HepG2 (cell line): ENCODE measurements around the gene ARIH1. TPM values are rescaled to one million over a fixed set of nuclear protein-coding genes. Genes with fewer than 3 reads are reported as not detected.

Source experiments
- AGO1 ChIP-seq: fragments of 200-400 bp; formaldehyde crosslinking; IDR thresholded peaks from 2 replicates; pipeline ENCODE4 v1.6.1; 2017; ENCODE audit warnings: mild to moderate bottlenecking, low read depth, low read length, moderate library complexity; ENCODE audit not compliant: poor library complexity, severe bottlenecking
- EP300 ChIP-seq, 3 experiments: sonication (generic) in 1 of 3; formaldehyde crosslinking in 1 of 3; IDR thresholded peaks; 2 replicates each; pipeline versions ENCODE4 v1.5.1 to v1.6.1; 2011 to 2020; ENCODE audit warnings: low read depth in 2 of 3, low read length in 2 of 3, borderline replicate concordance in 1 of 3, improper control_type of control experiment in 1 of 3, mild to moderate bottlenecking in 1 of 3, missing genetic modification reagents in 1 of 3, moderate library complexity in 1 of 3
- GLMP ChIP-seq: sonication (generic); formaldehyde crosslinking; IDR thresholded peaks from 2 replicates; pipeline ENCODE4 v1.9.0; 2021; ENCODE audit warnings: missing genetic modification reagents, mild to moderate bottlenecking, borderline replicate concordance
- HES4 ChIP-seq: sonication (generic); formaldehyde crosslinking; IDR thresholded peaks from 2 replicates; pipeline ENCODE4 v1.9.0; 2021; ENCODE audit warnings: mild to moderate bottlenecking, missing genetic modification reagents, borderline replicate concordance
- HOMEZ ChIP-seq: IDR thresholded peaks from 2 replicates; pipeline ENCODE4 v1.6.1; 2016; ENCODE audit warnings: low read depth
- MXD1 ChIP-seq: sonication (generic); formaldehyde crosslinking; IDR thresholded peaks from 2 replicates; pipeline ENCODE4 v1.4.0; 2020; ENCODE audit warnings: mild to moderate bottlenecking, missing genetic modification reagents
- NKX3-1 ChIP-seq: sonication (generic); formaldehyde crosslinking; IDR thresholded peaks from 2 replicates; pipeline ENCODE4 v1.5.0; 2020; ENCODE audit warnings: missing genetic modification reagents
- PHF5A ChIP-seq: IDR thresholded peaks from one replicate; pipeline ENCODE4 v1.6.1; 2018; ENCODE audit warnings: low read depth, missing genetic modification reagents; ENCODE audit not compliant: unreplicated experiment
- PLSCR1 ChIP-seq: sonication (generic); formaldehyde crosslinking; IDR thresholded peaks from 2 replicates; pipeline ENCODE4 v1.5.0; 2020; ENCODE audit warnings: missing genetic modification reagents, mild to moderate bottlenecking, borderline replicate concordance
- SP5 ChIP-seq: IDR thresholded peaks from 2 replicates; pipeline ENCODE4 v1.6.1; 2016; ENCODE audit warnings: low read depth, borderline replicate concordance
- ZNF160 ChIP-seq: sonication (generic); formaldehyde crosslinking; IDR thresholded peaks from 2 replicates; pipeline ENCODE4 v1.8.0; 2022; ENCODE audit warnings: mild to moderate bottlenecking, inconsistent platforms, missing genetic modification reagents
- ZSCAN22 ChIP-seq: sonication (generic); formaldehyde crosslinking; IDR thresholded peaks from 2 replicates; pipeline ENCODE4 v1.4.0; 2020; ENCODE audit warnings: mild to moderate bottlenecking, missing genetic modification reagents
- ZSCAN30 ChIP-seq: sonication (generic); formaldehyde crosslinking; IDR thresholded peaks from 2 replicates; pipeline ENCODE4 v1.5.0; 2020; ENCODE audit warnings: mild to moderate bottlenecking, missing genetic modification reagents
- polyA plus RNA-seq, 8 experiments: library from polyadenylated mRNA; depleted of rRNA in 3 of 8; stranded (reverse) in 7 of 8; unstranded in 1 of 8; fragments of >200 nt; fragmentation: Illumina TruSeq in 4 of 8; extraction: Trizol in 4 of 8; gene quantifications; 2 replicates each; pipeline versions ENCODE4 v1.2.1 to v1.2.3, GENCODE V29; 2011 to 2016; ENCODE audit warnings: low read depth in 4 of 8, missing spikeins in 1 of 8, mixed read lengths in 1 of 8; ENCODE audit not compliant: insufficient read depth in 1 of 8
- total RNA-seq, 5 experiments: library from RNA; depleted of rRNA; stranded (reverse); fragments of >200 nt; fragmentation: Illumina TruSeq; extraction: Trizol; gene quantifications; 2 replicates each; pipeline ENCODE4 v1.2.3, GENCODE V29; 2016; ENCODE audit warnings: low read depth in 1 of 5
- TF ChIP-seq, protein P1 (sequence below): sonication (generic); formaldehyde crosslinking; IDR thresholded peaks from 2 replicates; pipeline ENCODE4 v1.5.1; 2020; ENCODE audit warnings: mild to moderate bottlenecking, moderate library complexity, missing genetic modification reagents
- TF ChIP-seq, protein P2 (sequence below): sonication (generic); formaldehyde crosslinking; conservative IDR thresholded peaks from 2 replicates; pipeline ENCODE4 v1.4.0; 2020; ENCODE audit warnings: mild to moderate bottlenecking, missing genetic modification reagents, moderate library complexity

The ARIH1 gene
- total and polyA plus RNA-seq, 2 of the 13 experiments (the other 11 are each of a cell fraction or from before 2014, with no cell fraction given): 38.8 to 59.8 TPM

GRCh38 chr15:72473614-72474465 is at the start of gene ARIH1 (continued):
- TF ChIP-seq PHF5A: no peak
- TF ChIP-seq, protein P1, sequence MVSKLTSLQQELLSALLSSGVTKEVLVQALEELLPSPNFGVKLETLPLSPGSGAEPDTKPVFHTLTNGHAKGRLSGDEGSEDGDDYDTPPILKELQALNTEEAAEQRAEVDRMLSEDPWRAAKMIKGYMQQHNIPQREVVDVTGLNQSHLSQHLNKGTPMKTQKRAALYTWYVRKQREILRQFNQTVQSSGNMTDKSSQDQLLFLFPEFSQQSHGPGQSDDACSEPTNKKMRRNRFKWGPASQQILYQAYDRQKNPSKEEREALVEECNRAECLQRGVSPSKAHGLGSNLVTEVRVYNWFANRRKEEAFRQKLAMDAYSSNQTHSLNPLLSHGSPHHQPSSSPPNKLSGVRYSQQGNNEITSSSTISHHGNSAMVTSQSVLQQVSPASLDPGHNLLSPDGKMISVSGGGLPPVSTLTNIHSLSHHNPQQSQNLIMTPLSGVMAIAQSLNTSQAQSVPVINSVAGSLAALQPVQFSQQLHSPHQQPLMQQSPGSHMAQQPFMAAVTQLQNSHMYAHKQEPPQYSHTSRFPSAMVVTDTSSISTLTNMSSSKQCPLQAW (CRISPR knock-in tag): peak; percentile 87; the same call in 1 of the 2 replicates
- 0 out of 2 replicates have a peak, but pooled peaks have one; percentile 53 for TF ChIP-seq ZNF160 (CRISPR knock-in tag)
- 0 out of 2 replicates have a peak, but pooled peaks have one; percentile 20 for TF ChIP-seq ZSCAN30
- peak; percentile 88 for TF ChIP-seq SP5 (CRISPR knock-in tag)
- peak in 1 of 2 experiments; percentile 31; a peak in 2 of 4 replicates for TF ChIP-seq EP300 (IDR thresholded peaks at IDR 0.05; ENCODE audit: low read depth in 2 of 2, low read length in 2 of 2)
- 0 out of 2 replicates have a peak, but pooled peaks have one; percentile 15 for TF ChIP-seq EP300 (CRISPR knock-in tag; IDR thresholded peaks at IDR 0.05; ENCODE audit: borderline replicate concordance)
- peak; percentile 80; the same call in 1 of the 2 replicates for TF ChIP-seq NKX3-1 (CRISPR knock-in tag)
- no peak; the same call in 1 of the 2 replicates for TF ChIP-seq GLMP (CRISPR knock-in tag)
- no peak for TF ChIP-seq AGO1
- TF ChIP-seq, protein P2, sequence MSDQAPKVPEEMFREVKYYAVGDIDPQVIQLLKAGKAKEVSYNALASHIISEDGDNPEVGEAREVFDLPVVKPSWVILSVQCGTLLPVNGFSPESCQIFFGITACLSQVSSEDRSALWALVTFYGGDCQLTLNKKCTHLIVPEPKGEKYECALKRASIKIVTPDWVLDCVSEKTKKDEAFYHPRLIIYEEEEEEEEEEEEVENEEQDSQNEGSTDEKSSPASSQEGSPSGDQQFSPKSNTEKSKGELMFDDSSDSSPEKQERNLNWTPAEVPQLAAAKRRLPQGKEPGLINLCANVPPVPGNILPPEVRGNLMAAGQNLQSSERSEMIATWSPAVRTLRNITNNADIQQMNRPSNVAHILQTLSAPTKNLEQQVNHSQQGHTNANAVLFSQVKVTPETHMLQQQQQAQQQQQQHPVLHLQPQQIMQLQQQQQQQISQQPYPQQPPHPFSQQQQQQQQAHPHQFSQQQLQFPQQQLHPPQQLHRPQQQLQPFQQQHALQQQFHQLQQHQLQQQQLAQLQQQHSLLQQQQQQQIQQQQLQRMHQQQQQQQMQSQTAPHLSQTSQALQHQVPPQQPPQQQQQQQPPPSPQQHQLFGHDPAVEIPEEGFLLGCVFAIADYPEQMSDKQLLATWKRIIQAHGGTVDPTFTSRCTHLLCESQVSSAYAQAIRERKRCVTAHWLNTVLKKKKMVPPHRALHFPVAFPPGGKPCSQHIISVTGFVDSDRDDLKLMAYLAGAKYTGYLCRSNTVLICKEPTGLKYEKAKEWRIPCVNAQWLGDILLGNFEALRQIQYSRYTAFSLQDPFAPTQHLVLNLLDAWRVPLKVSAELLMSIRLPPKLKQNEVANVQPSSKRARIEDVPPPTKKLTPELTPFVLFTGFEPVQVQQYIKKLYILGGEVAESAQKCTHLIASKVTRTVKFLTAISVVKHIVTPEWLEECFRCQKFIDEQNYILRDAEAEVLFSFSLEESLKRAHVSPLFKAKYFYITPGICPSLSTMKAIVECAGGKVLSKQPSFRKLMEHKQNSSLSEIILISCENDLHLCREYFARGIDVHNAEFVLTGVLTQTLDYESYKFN: no peak; the same call in 1 of the 2 replicates
- no peak; the same call in 1 of the 2 replicates for TF ChIP-seq PLSCR1 (CRISPR knock-in tag)
- no peak; the same call in 1 of the 2 replicates for TF ChIP-seq HOMEZ
- no peak for TF ChIP-seq ZSCAN22
- peak; percentile 84; the same call in 1 of the 2 replicates for TF ChIP-seq HES4 (CRISPR knock-in tag)
- peak; percentile 86 for TF ChIP-seq MXD1 (CRISPR knock-in tag)
